Nephron progenitor cell (in vitro differentiated cells): ENCODE measurements around the gene CYBA.

ENCODE experiments used
- DNase-seq: peaks from one replicate; pipeline ENCODE4 v3.0.0; 2021
- H3K27ac Mint-ChIP-seq: 2 replicates; pipeline ENCODE4 v1.8.0; 2021; ENCODE audit warnings: mild to moderate bottlenecking, moderate library complexity, mixed read lengths
- H3K27me3 Mint-ChIP-seq: 2 replicates; pipeline ENCODE4 v1.8.0; 2021; ENCODE audit warnings: mild to moderate bottlenecking, low read depth, mixed read lengths; ENCODE audit not compliant: poor library complexity
- H3K36me3 Mint-ChIP-seq: 2 replicates; pipeline ENCODE4 v1.8.0; 2021; ENCODE audit warnings: low read depth, mixed read lengths
- H3K4me1 Mint-ChIP-seq: 2 replicates; pipeline ENCODE4 v1.8.0; 2021; ENCODE audit warnings: mixed read lengths
- H3K4me3 Mint-ChIP-seq: 2 replicates; pipeline ENCODE4 v1.8.0; 2021; ENCODE audit warnings: mild to moderate bottlenecking, moderate library complexity, mixed read lengths
- H3K9me3 Mint-ChIP-seq: 2 replicates; pipeline ENCODE4 v1.8.0; 2021; ENCODE audit warnings: mild to moderate bottlenecking, moderate library complexity, mixed read lengths
- CTCF ChIP-seq: fragments of 200-600 bp; sonication (generic); IDR thresholded peaks from 2 replicates; pipeline ENCODE4 v1.5.0; 2021; ENCODE audit warnings: antibody characterized with exemption

Gene CYBA

GRCh38 chr16:88597856-88598491, 52.9 kb downstream of the CYBA start:
- no peaks in the 10 kb centered on the region for H3K9me3 Mint-ChIP-seq
- H3K4me1 Mint-ChIP-seq, result peaks cover 31% of the 10 kb centered on the region
- no peak overlapping the region for H3K27ac Mint-ChIP-seq
- no peaks in the 10 kb centered on the region for H3K27me3 Mint-ChIP-seq
- no peak overlapping the region for H3K4me3 Mint-ChIP-seq
- H3K36me3 Mint-ChIP-seq, result peaks cover 61% of the 10 kb centered on the region
- no peak for DNase-seq
- no peak for TF ChIP-seq CTCF

GRCh38 chr16:88596483-88596882, 54.4 kb downstream of the CYBA start:
- Mint-ChIP-seq H3K27ac (no peak overlapping the region), H3K4me1 (peaks cover 34% of the 10 kb centered on the region), H3K36me3 (peaks cover 59% of the 10 kb centered on the region), H3K9me3 (no peaks in the 10 kb centered on the region), H3K27me3 (no peaks in the 10 kb centered on the region), H3K4me3 (no peak overlapping the region)
- no peak for DNase-seq
- no peak for TF ChIP-seq CTCF

GRCh38 chr16:88595921-88596320, 54.9 kb downstream of the CYBA start:
- peak overlapping the region; percentile 50 for H3K27ac Mint-ChIP-seq
- no peak for DNase-seq
- H3K27me3 Mint-ChIP-seq, result no peaks in the 10 kb centered on the region
- H3K36me3 Mint-ChIP-seq, result peaks cover 56% of the 10 kb centered on the region
- H3K9me3 Mint-ChIP-seq, result no peaks in the 10 kb centered on the region
- peaks cover 34% of the 10 kb centered on the region for H3K4me1 Mint-ChIP-seq
- TF ChIP-seq CTCF, result no peak
- H3K4me3 Mint-ChIP-seq, result no peak overlapping the region

GRCh38 chr16:88595101-88595500, 55.8 kb downstream of the CYBA start:
- DNase-seq, result no peak
- TF ChIP-seq CTCF, result no peak
- Mint-ChIP-seq H3K27ac (no peak overlapping the region), H3K36me3 (peaks cover 57% of the 10 kb centered on the region), H3K4me3 (no peak overlapping the region), H3K9me3 (no peaks in the 10 kb centered on the region), H3K27me3 (no peaks in the 10 kb centered on the region), H3K4me1 (peaks cover 28% of the 10 kb centered on the region)

- Mint-ChIP-seq H3K27me3 (no peaks in the 10 kb centered on the region), H3K27ac (no peak overlapping the region), H3K36me3 (peaks cover 59% of the 10 kb centered on the region)
Observed at GRCh38 chr16:88593910-88594309, 56.9 kb downstream of the CYBA start.

More at GRCh38 chr16:88593910-88594309, 56.9 kb downstream of the CYBA start:
- no peak for TF ChIP-seq CTCF
- Mint-ChIP-seq H3K9me3 (no peaks in the 10 kb centered on the region), H3K4me1 (peaks cover 23% of the 10 kb centered on the region), H3K4me3 (no peak overlapping the region)
- DNase-seq, result peak; percentile 24
